Chondrocyte (in vitro differentiated cells): ENCODE results near the gene TAPBPL. TPM values are rescaled to one million over a fixed set of nuclear protein-coding genes. Genes with fewer than 3 reads are reported as not detected.

Source experiments
- DNase-seq: peaks from one replicate; pipeline ENCODE4 v3.0.0; 2021; ENCODE audit warnings: mixed read lengths, low spot score
- H3K27ac Mint-ChIP-seq: one replicate; pipeline ENCODE4 v1.8.0; 2021; ENCODE audit warnings: mild to moderate bottlenecking, moderate library complexity, mixed read lengths; ENCODE audit not compliant: unreplicated experiment
- H3K27me3 Mint-ChIP-seq: 2 replicates; pipeline ENCODE4 v1.8.0; 2021; ENCODE audit warnings: low read depth, mixed read lengths
- H3K36me3 Mint-ChIP-seq: 2 replicates; pipeline ENCODE4 v1.8.0; 2021; ENCODE audit warnings: low read depth, mixed read lengths
- H3K4me1 Mint-ChIP-seq: 2 replicates; pipeline ENCODE4 v1.8.0; 2021; ENCODE audit warnings: low read depth, mild to moderate bottlenecking, mixed read lengths
- H3K4me3 Mint-ChIP-seq: one replicate; pipeline ENCODE4 v1.8.0; 2021; ENCODE audit warnings: mild to moderate bottlenecking, moderate library complexity, mixed read lengths; ENCODE audit not compliant: unreplicated experiment
- H3K9me3 Mint-ChIP-seq: 2 replicates; pipeline ENCODE4 v1.8.0; 2021; ENCODE audit warnings: low read depth, mixed read lengths
- CTCF ChIP-seq: fragments of 200-600 bp; sonication (generic); IDR thresholded peaks from 2 replicates; pipeline ENCODE4 v1.5.0; 2021; ENCODE audit warnings: antibody characterized with exemption, mild to moderate bottlenecking, moderate library complexity
- total RNA-seq: library from RNA; stranded (reverse); gene quantifications from 3 replicates; pipeline ENCODE4 v1.2.1, GENCODE V29; 2021

TAPBPL gene
- total RNA-seq, 1 donor from 2014 or later = 4.6 TPM

- TF ChIP-seq CTCF = no peak
- no peaks in the 10 kb centered on the region for H3K27me3 Mint-ChIP-seq
- no peaks in the 10 kb centered on the region for H3K9me3 Mint-ChIP-seq
- no peak for DNase-seq
- no peaks in the 10 kb centered on the region for H3K36me3 Mint-ChIP-seq
- H3K4me3 Mint-ChIP-seq = no peak overlapping the region
- no peaks in the 10 kb centered on the region for H3K4me1 Mint-ChIP-seq
- H3K27ac Mint-ChIP-seq = no peak overlapping the region
Observed at GRCh38 chr12:6437586-6437985, 14.3 kb upstream of the TAPBPL start.

GRCh38 chr12:6438345-6438744 is 13.5 kb upstream of the TAPBPL start:
- Mint-ChIP-seq H3K4me1 (no peaks in the 10 kb centered on the region), H3K36me3 (no peaks in the 10 kb centered on the region), H3K27me3 (no peaks in the 10 kb centered on the region), H3K9me3 (no peaks in the 10 kb centered on the region), H3K27ac (no peak overlapping the region), H3K4me3 (no peak overlapping the region)
- TF ChIP-seq CTCF = no peak
- no peak for DNase-seq

- DNase-seq = no peak
- Mint-ChIP-seq H3K27ac (no peak overlapping the region), H3K27me3 (no peaks in the 10 kb centered on the region), H3K36me3 (peaks cover under 1% of the 10 kb centered on the region), H3K9me3 (no peaks in the 10 kb centered on the region), H3K4me3 (no peak overlapping the region), H3K4me1 (no peaks in the 10 kb centered on the region)
- TF ChIP-seq CTCF = no peak
Observed at GRCh38 chr12:6440391-6440790, 11.5 kb upstream of the TAPBPL start.

GRCh38 chr12:6442836-6443235 is 9.0 kb upstream of the TAPBPL start:
- H3K27me3 Mint-ChIP-seq = no peaks in the 10 kb centered on the region
- no peak overlapping the region for H3K4me3 Mint-ChIP-seq
- no peak for TF ChIP-seq CTCF
- H3K36me3 Mint-ChIP-seq = peaks cover 5% of the 10 kb centered on the region
- H3K4me1 Mint-ChIP-seq = no peaks in the 10 kb centered on the region
- no peak for DNase-seq
- H3K9me3 Mint-ChIP-seq = no peaks in the 10 kb centered on the region
- no peak overlapping the region for H3K27ac Mint-ChIP-seq

- Mint-ChIP-seq H3K4me3 (no peak overlapping the region), H3K9me3 (no peaks in the 10 kb centered on the region), H3K27me3 (no peaks in the 10 kb centered on the region), H3K36me3 (peaks cover 7% of the 10 kb centered on the region), H3K27ac (no peak overlapping the region), H3K4me1 (no peaks in the 10 kb centered on the region)
- DNase-seq = no peak
- TF ChIP-seq CTCF = no peak
Observed at GRCh38 chr12:6443361-6443983, 8.4 kb upstream of the TAPBPL start.
